K562 (cell line): Measurements from ENCODE around the gene CATSPER4. TPM values are rescaled to one million over a fixed set of nuclear protein-coding genes. Genes with fewer than 3 reads are reported as not detected.

Source experiments
- BRD4 ChIP-seq: fragments of 200-600 bp; sonication (generic); IDR thresholded peaks from 2 replicates; pipeline ENCODE4 v1.6.1; 2017; ENCODE audit warnings: inconsistent platforms
- CBX3 ChIP-seq, 2 experiments: IDR thresholded peaks; 1 replicate in 1 of 2; 2 replicates in 1 of 2; pipeline ENCODE4 v1.6.1; 2012; ENCODE audit warnings: inconsistent platforms in 2 of 2, low read length in 2 of 2, borderline replicate concordance in 1 of 2, control low read depth in 1 of 2
- CBX5 ChIP-seq: IDR thresholded peaks from 2 replicates; pipeline ENCODE4 v1.6.1; 2014; ENCODE audit warnings: low read depth, borderline replicate concordance
- COPS2 ChIP-seq: fragments of 450-650 bp; conservative IDR thresholded peaks from 2 replicates; pipeline ENCODE4 v1.6.1; 2016; ENCODE audit warnings: mild to moderate bottlenecking, moderate library complexity
- GATA2 ChIP-seq: sonication (generic); formaldehyde crosslinking; IDR thresholded peaks from 2 replicates; pipeline ENCODE4 v1.4.0; 2020; ENCODE audit warnings: mild to moderate bottlenecking, missing genetic modification reagents
- HDAC2 ChIP-seq: fragments of 450-650 bp; IDR thresholded peaks from 2 replicates; pipeline ENCODE4 v1.6.1; 2016; ENCODE audit warnings: mild to moderate bottlenecking
- MECOM ChIP-seq: fragments of 250-450 bp; sonication (Bioruptor Pico); IDR thresholded peaks from 2 replicates; pipeline ENCODE4 v1.8.0; 2022; ENCODE audit warnings: inconsistent platforms
- MGA ChIP-seq: fragments of 450-650 bp; IDR thresholded peaks from 2 replicates; pipeline ENCODE4 v1.6.1; 2016; ENCODE audit warnings: mild to moderate bottlenecking, moderate library complexity
- NEUROD1 ChIP-seq: fragments of 150-350 bp; IDR thresholded peaks from 2 replicates; pipeline ENCODE4 v1.6.1; 2014; ENCODE audit warnings: borderline replicate concordance, low read length, low read depth; ENCODE audit not compliant: partially characterized antibody
- NFATC3 ChIP-seq: fragments of 450-650 bp; IDR thresholded peaks from 2 replicates; pipeline ENCODE4 v1.6.1; 2017; ENCODE audit warnings: mild to moderate bottlenecking
- SMAD2 ChIP-seq: fragments of 150-350 bp; IDR thresholded peaks from 2 replicates; pipeline ENCODE4 v1.6.1; 2014; ENCODE audit warnings: low read depth, mild to moderate bottlenecking, low read length
- SP2 ChIP-seq: IDR thresholded peaks from 2 replicates; pipeline ENCODE4 v1.6.1; 2011; ENCODE audit warnings: mild to moderate bottlenecking, low read depth, low read length, moderate library complexity; ENCODE audit not compliant: poor library complexity, severe bottlenecking; ENCODE audit errors: extremely low read depth
- U2AF2 ChIP-seq: fragments of 200-400 bp; formaldehyde crosslinking; optimal IDR thresholded peaks from 2 replicates; pipeline ENCODE3; 2017; ENCODE audit warnings: low read depth, mild to moderate bottlenecking, low read length
- WHSC1 ChIP-seq: IDR thresholded peaks from one replicate; pipeline ENCODE4 v1.6.1; 2012; ENCODE audit warnings: low read length, control low read depth, inconsistent platforms
- ZNF436 ChIP-seq: fragments of 250-450, 450-650 bp; sonication (Bioruptor Pico); formaldehyde crosslinking; IDR thresholded peaks from 2 replicates; pipeline ENCODE4 v1.7.0; 2020; ENCODE audit warnings: mild to moderate bottlenecking
- polyA plus RNA-seq, 8 experiments: library from polyadenylated mRNA; depleted of rRNA in 4 of 8; stranded (reverse) in 5 of 8; unstranded in 3 of 8; fragments of >200 nt; fragmentation: Nextera tagmentation in 2 of 8; fragmentation: Illumina TruSeq in 1 of 8; extraction: Ambion mirVana in 2 of 8; extraction: Trizol in 1 of 8; gene quantifications; 2 replicates each; pipeline versions ENCODE4 v1.2.1 to v1.2.3, GENCODE V29; 2011 to 2014; ENCODE audit warnings: inconsistent platforms in 1 of 8, missing spikeins in 1 of 8
- total RNA-seq, 7 experiments: library from RNA; depleted of rRNA in 6 of 7; stranded (reverse); fragments of >200 nt in 6 of 7; fragmentation: Illumina TruSeq in 2 of 7; extraction: Trizol in 2 of 7; gene quantifications; 2 replicates each; pipeline versions ENCODE4 v1.2.1 to v1.2.3, GENCODE V29; 2011 to 2021; ENCODE audit warnings: low replicate concordance in 1 of 7
- TF ChIP-seq, protein P1 (sequence below): fragments of 450-650 bp; conservative IDR thresholded peaks from 2 replicates; pipeline ENCODE4 v1.6.1; 2016; ENCODE audit warnings: missing genetic modification characterization, low read depth, mild to moderate bottlenecking, missing compliant biosample characterization, moderate library complexity

Gene CATSPER4
- total and polyA plus RNA-seq, 9 of the 15 experiments (the other 6 are each of a cell fraction or from before 2014, with no cell fraction given) = 0.04 to 0.13 TPM; not detected in 7

- TF ChIP-seq MGA (peak; percentile 48), SP2 (no peak), ZNF436 (CRISPR knock-in tag) (no peak), COPS2 (no peak), HDAC2 (no peak), SMAD2 (no peak), WHSC1 (no peak), MECOM (CRISPR knock-in tag) (no peak), NFATC3 (no peak), BRD4 (no peak), U2AF2 (no peak), CBX5 (no peak), CBX3 (IDR thresholded peaks at IDR 0.05; ENCODE audit: borderline replicate concordance in 1 of 2, low read length in 2 of 2) (no peak), NEUROD1 (no peak), GATA2 (CRISPR knock-in tag) (no peak)
- TF ChIP-seq, protein P1, sequence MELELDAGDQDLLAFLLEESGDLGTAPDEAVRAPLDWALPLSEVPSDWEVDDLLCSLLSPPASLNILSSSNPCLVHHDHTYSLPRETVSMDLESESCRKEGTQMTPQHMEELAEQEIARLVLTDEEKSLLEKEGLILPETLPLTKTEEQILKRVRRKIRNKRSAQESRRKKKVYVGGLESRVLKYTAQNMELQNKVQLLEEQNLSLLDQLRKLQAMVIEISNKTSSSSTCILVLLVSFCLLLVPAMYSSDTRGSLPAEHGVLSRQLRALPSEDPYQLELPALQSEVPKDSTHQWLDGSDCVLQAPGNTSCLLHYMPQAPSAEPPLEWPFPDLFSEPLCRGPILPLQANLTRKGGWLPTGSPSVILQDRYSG (tag) = no peak
Measured at GRCh38 chr1:26164036-26164860, 26.2 kb upstream of the CATSPER4 start (continued).
